Measurements from ENCODE around the gene RAPGEF5. TPM values are rescaled to one million over a fixed set of nuclear protein-coding genes. Genes with fewer than 3 reads are reported as not detected.

The RAPGEF5 gene
- total and polyA plus RNA-seq, 2 donors (not counting 3 experiments of a cell fraction or from before 2014, with no cell fraction given), result 10.0 to 43.2 TPM

DNA sequence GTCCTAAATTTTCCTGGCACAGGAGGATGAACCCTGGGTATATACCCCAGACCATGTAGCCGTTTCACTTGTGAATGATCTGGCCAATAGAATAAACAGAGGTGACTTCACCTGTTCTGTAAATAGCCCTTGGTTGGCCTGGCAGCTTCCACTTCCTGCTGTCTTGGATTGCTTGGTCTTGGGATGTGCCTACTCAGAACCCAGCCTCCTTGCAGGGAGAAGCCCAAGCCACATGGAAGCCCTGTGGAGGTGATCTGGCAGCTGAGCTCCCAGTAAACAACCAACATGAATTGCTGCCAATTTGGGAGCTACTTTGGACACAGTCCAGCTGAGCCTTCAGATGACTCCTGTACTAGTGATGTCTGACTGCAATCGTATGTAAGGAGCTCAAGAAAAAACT lies 4.8 kb upstream of the RAPGEF5 start:
- H3K27me3 ChIP-seq (ENCODE audit: control insufficient read depth in 2 of 2, insufficient read depth in 2 of 2, low read length in 2 of 2), result no peaks in the 10 kb centered on the region
- H4K20me1 ChIP-seq (replicated peaks; ENCODE audit: control insufficient read depth, extremely low read depth, insufficient read depth, low read length), result no peaks in the 10 kb centered on the region
- dilution Hi-C loops (cut with MboI; ENCODE audit: extremely low pct_ligation_motif_present, low sequenced_read_pairs) (no loop called here), intact Hi-C loops (cut with micrococcal nuclease) (no loop called here)
- DNase-seq (ENCODE audit: low read depth, low spot score), result peak; percentile 46
- POLR2A ChIA-PET, result no interaction called here
- no peaks in the 10 kb centered on the region for H3K79me2 ChIP-seq (ENCODE audit: control insufficient read depth, insufficient read depth, low read length)
- no TSS peak for BruUV-seq (replicated peaks)
- peaks cover 3% of the 10 kb centered on the region for H3K4me1 ChIP-seq (ENCODE audit: control insufficient read depth, extremely low read depth, insufficient read depth, low read length)
- no peak overlapping the region for H3K4me2 ChIP-seq (ENCODE audit: insufficient read depth, low read length)
- no peak for FAIRE-seq
- TF ChIP-seq GATA2 (IDR thresholded peaks at IDR 0.05; ENCODE audit: insufficient read depth, insufficient read length, low read depth, low read length), result no peak
- TF ChIP-seq, protein P1, sequence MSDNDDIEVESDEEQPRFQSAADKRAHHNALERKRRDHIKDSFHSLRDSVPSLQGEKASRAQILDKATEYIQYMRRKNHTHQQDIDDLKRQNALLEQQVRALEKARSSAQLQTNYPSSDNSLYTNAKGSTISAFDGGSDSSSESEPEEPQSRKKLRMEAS (IDR thresholded peaks at IDR 0.05; ENCODE audit: insufficient read depth, insufficient read length), result no peak
- no peak overlapping the region for H3K27ac ChIP-seq (ENCODE audit: insufficient read depth, low read depth, low read length)
- H3K36me3 ChIP-seq (ENCODE audit: control insufficient read depth in 2 of 2, extremely low read depth in 1 of 2, insufficient read depth in 2 of 2, low read length in 2 of 2), result no peaks in the 10 kb centered on the region
- H2AFZ ChIP-seq (ENCODE audit: low read depth, low read length), result no peak overlapping the region
- no peak overlapping the region for H3K9ac ChIP-seq (replicated peaks; ENCODE audit: extremely low read depth, insufficient read depth, low read length)
- CTCF ChIA-PET, result interaction anchor here (2.7 kb wide), 1 partner anchor 11 kb away, joined by 6 read pairs; no protein-coding TSS in a partner anchor
- H3K9me3 ChIP-seq (replicated peaks; ENCODE audit: control insufficient read depth, insufficient read depth, low read length), result no peaks in the 10 kb centered on the region
- H3K9me1 ChIP-seq (replicated peaks; ENCODE audit: control insufficient read depth, extremely low read depth, insufficient read depth, low read length), result no peaks in the 10 kb centered on the region
- no peak overlapping the region for H3K4me3 ChIP-seq (replicated peaks in 1 of 3; ENCODE audit: insufficient read depth in 1 of 3, low read depth in 1 of 3, low read length in 3 of 3)

DNA sequence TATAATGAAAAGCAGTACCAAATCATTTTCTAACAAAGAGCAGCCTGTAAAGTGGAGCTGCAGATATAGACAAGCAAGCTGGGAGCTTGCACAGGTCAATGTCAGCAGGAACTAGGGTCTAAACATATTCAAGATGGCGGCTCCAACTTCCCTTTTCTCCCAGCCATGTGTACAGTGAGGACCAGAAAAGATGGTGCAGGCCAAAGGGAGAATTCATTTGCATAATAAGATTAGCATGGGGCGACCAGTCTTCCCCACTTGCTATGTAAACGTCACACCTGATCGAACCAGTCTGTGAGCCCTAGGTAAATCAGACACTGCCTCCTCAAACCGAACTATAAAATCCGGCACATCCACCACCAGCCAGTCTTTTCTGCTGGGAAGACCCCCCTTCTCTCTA lies 4.4 kb upstream of the RAPGEF5 start:
- POLR2A ChIA-PET, result no interaction called here

More for the DNA sequence above, 4.4 kb upstream of the RAPGEF5 start:
- Histone ChIP-seq H3K79me2 (ENCODE audit: control insufficient read depth, insufficient read depth, low read length) (no peaks in the 10 kb centered on the region), H3K4me2 (ENCODE audit: insufficient read depth, low read length) (no peak overlapping the region), H3K4me1 (ENCODE audit: control insufficient read depth, extremely low read depth, insufficient read depth, low read length) (peaks cover 3% of the 10 kb centered on the region), H3K36me3 (ENCODE audit: control insufficient read depth in 2 of 2, extremely low read depth in 1 of 2, insufficient read depth in 2 of 2, low read length in 2 of 2) (no peaks in the 10 kb centered on the region), H3K9me3 (replicated peaks; ENCODE audit: control insufficient read depth, insufficient read depth, low read length) (no peaks in the 10 kb centered on the region), H3K4me3 (replicated peaks in 1 of 3; ENCODE audit: insufficient read depth in 1 of 3, low read depth in 1 of 3, low read length in 3 of 3) (no peak overlapping the region), H3K27ac (ENCODE audit: insufficient read depth, low read depth, low read length) (no peak overlapping the region), H3K27me3 (ENCODE audit: control insufficient read depth in 2 of 2, insufficient read depth in 2 of 2, low read length in 2 of 2) (no peaks in the 10 kb centered on the region), H2AFZ (ENCODE audit: low read depth, low read length) (no peak overlapping the region), H3K9ac (replicated peaks; ENCODE audit: extremely low read depth, insufficient read depth, low read length) (no peak overlapping the region), H3K9me1 (replicated peaks; ENCODE audit: control insufficient read depth, extremely low read depth, insufficient read depth, low read length) (no peaks in the 10 kb centered on the region), H4K20me1 (replicated peaks; ENCODE audit: control insufficient read depth, extremely low read depth, insufficient read depth, low read length) (no peaks in the 10 kb centered on the region)
- dilution Hi-C loops (cut with MboI; ENCODE audit: extremely low pct_ligation_motif_present, low sequenced_read_pairs) (no loop called here), intact Hi-C loops (cut with micrococcal nuclease) (no loop called here)
- no peak for DNase-seq (ENCODE audit: low read depth, low spot score)
- TF ChIP-seq POLR2A (IDR thresholded peaks at IDR 0.05; ENCODE audit: low read depth, low read length) (no peak), GATA2 (IDR thresholded peaks at IDR 0.05; ENCODE audit: insufficient read depth, insufficient read length, low read depth, low read length) (no peak), MYC (IDR thresholded peaks at IDR 0.05; ENCODE audit: low read depth, low read length) (no peak), POLR2AphosphoS5 (IDR thresholded peaks at IDR 0.05; ENCODE audit: insufficient read depth, low read depth, low read length) (no peak), JUN (IDR thresholded peaks at IDR 0.05; ENCODE audit: borderline replicate concordance, insufficient read depth, insufficient read length, low read depth) (no peak)
- TF ChIP-seq, protein P2, sequence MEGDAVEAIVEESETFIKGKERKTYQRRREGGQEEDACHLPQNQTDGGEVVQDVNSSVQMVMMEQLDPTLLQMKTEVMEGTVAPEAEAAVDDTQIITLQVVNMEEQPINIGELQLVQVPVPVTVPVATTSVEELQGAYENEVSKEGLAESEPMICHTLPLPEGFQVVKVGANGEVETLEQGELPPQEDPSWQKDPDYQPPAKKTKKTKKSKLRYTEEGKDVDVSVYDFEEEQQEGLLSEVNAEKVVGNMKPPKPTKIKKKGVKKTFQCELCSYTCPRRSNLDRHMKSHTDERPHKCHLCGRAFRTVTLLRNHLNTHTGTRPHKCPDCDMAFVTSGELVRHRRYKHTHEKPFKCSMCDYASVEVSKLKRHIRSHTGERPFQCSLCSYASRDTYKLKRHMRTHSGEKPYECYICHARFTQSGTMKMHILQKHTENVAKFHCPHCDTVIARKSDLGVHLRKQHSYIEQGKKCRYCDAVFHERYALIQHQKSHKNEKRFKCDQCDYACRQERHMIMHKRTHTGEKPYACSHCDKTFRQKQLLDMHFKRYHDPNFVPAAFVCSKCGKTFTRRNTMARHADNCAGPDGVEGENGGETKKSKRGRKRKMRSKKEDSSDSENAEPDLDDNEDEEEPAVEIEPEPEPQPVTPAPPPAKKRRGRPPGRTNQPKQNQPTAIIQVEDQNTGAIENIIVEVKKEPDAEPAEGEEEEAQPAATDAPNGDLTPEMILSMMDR (IDR thresholded peaks at IDR 0.05; ENCODE audit: extremely low read depth in 1 of 2, insufficient read depth in 1 of 2, low read depth in 1 of 2, low read length in 2 of 2), result no peak
- CTCF ChIA-PET, result interaction anchor here (0.8 to 1.6 kb wide), 2 partner anchors 10 to 16 kb away, joined by 3 read pairs; no protein-coding TSS in a partner anchor
- no TSS peak for BruUV-seq (replicated peaks)
- FAIRE-seq, result no peak

All from endothelial cell of umbilical vein (primary cell).